Amniotic stem cell (primary cell): ENCODE data around the gene RASSF4.

Experiments
- DNase-seq: peaks from one replicate; lab custom pipeline; 2025; lab: John Stamatoyannopoulos, UW

Gene RASSF4, protein sequence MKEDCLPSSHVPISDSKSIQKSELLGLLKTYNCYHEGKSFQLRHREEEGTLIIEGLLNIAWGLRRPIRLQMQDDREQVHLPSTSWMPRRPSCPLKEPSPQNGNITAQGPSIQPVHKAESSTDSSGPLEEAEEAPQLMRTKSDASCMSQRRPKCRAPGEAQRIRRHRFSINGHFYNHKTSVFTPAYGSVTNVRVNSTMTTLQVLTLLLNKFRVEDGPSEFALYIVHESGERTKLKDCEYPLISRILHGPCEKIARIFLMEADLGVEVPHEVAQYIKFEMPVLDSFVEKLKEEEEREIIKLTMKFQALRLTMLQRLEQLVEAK

DNA sequence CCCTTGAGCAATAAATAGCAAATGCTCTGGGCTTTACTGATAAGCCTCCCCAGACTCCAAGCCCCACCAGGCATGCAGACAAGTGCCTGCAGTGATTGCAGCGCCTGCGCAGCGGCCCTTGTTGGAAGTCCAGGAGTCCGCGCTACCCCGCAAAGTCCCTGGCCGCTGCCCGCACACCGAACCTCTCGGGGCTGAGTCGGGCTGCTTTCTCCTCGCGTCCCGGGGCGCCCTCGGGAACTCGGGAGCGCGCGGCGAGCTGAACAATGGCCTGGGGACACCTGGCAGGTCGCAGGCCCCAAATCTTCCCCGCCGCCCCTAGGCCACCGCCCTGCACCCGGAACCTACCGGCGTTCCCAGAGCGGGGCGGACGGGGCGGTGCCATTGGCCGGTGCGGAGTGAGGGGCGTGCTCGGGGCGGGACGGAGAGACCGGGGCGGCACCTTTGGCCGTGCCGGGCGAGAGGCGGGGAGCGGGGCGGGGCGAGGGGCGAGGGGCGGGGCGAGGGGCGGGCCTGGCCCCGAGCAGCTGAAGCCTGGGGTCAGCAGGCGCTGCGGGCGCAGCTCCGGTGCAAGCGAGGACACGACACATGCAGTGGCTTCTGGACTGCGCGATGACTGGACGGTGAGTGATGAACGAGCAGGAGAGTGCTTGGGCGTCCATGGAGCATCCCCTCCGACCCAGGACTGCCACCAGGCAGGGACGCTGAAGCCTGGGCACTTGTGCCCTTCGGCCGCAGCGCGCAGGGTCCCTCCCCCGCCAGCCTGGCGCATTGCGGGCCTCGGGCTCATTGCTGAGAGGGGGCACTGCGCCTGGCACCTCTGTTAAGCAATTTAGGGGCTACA lies at the start of gene RASSF4:
Gene RASSF4 (plus strand): TSS at position 556 of the 841 bp plus-strand sequence. CDS start 10,401 bp downstream, outside the sequence.
- peak; percentile 63 for DNase-seq

DNA sequence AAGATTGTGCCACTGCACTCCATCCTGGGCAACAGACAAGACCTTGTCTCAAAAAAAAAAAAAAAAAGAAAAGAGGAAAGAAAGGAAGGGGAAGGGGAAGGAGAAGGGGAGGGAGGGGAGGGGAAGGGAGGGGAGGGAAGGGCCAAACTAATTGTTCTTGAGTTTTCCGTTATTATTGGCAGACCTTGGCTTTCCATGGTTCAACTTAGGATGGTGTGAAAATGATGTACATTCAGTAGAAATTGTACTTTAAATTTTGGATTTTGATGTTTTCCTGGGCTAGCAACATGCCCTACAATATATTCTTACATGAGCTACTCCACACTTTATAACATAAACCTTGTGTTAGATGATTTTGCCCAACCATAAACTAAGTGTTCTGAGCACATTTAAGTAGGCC lies 49.7 kb upstream of the RASSF4 start:
- no peak for DNase-seq

DNA sequence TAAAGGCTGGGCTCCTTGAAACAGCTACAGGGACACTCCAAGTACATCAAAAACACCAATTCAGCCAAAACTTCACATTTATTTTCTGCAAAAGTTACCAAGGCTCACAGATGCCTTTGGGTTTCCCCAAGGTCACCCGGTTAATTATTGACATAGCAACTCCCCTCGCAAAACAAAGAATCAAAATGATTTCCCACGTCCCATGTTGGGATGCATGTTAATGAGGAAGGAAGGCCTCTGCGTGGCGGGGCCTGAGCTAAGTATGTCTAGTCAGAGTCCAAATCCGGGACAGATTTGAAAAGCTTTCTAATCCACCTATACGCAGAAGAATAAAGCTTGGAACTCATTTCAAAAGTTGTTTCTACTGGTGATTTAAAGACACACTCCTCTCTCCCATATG lies 49.0 kb upstream of the RASSF4 start:
- DNase-seq, result no peak

DNA sequence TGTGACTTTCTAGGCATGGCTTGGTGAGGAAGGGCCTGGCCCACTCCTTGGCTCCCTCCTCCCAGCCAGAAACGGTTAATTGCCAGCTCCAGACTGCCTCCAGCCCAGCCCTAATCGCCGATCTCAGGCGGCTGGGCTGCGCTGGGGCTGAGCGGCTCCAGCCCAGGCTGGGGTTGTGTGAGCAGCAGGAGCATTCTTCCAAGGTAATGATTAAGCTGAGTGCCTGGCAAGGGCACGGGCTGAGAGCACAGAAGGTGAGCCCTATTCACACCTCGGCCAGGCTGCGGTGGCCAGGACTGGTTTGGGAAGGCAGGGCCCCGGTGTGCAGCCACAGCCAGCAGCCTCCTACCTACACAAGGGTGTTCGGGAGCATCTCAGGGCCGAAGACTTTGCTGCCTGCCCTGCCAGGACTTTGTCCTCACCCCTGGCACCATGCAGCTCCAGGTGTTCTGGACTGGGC lies 48.5 kb upstream of the RASSF4 start, which contains the start of gene TMEM72:
Gene TMEM72 (plus strand): TSS at position 257 of the 460 bp plus-strand sequence. CDS start 176 bp downstream, at position 433.
- DNase-seq, result no peak

DNA sequence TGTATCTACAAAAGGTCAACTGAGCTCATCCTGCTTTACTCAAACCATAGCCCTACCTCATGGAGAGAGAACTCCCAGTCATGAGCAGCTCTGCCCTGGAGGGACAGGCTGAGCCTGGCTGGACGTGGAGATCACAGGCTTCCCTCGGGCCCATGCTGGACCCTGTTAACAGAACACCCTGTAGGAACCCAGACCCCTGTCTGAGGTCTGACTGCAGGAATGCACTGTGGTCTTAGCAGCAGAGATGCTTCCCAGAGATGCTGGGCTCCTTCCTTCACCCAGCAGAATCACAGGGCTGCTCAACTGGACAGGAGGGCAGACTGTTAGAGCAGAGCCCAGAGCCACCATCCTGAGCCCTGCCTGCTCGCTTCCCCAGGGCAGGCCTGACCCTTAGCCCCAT lies 47.7 kb upstream of the RASSF4 start:
- no peak for DNase-seq

DNA sequence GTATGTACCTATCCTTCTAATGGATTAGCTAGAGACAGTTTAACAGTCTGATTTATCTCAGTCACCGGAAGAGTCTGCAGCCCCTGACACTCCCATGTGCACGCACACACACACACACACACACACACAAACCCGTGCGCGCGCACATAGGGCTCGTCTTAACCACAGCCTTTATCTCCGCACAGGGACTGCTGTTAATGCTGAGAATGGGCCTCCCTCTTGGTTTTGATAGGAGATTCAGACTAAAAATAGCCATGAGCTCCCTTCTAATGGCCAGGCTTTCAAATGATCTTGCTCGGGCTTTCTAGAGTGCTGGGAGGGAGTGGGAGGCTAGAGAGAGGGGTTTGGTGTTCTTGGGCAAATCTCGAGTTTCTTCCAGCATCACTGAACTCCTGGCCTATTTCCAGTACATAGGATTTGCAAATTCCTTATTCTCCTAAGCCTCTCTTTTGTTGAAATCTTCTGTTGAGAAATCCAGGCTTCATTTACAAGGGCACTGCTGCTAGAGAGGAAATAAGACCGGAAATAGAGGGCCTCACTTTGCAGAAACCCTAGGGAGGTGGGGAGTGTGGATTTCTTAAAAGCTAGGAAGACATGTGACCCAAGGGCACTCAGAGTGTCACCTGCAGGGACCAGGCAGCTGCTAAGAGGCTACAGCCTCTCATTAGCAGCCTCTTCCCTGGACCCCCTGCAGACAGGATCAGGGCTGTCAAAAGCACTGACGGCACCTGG lies 46.1 kb upstream of the RASSF4 start:
- no peak for DNase-seq

DNA sequence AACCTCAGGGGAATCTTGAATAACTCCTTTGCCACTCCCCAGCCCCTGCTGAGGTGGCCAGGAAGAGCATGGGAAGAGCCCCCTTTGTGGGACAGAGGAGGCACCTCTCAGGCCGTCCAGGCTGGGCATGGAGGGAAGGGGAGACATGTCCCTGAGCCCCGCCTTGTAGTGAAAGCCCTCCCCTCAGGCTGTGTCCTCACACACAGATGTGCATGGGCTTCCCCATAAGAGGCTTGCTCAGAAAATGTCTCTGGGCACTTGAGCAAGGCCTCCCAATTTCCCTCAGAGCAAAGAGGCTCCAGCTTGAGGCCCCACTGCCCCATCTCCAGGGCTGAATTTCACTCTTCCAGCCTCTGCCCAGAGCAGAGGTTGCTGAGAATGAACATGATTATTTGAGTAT lies 44.7 kb upstream of the RASSF4 start:
- DNase-seq, result no peak

DNA sequence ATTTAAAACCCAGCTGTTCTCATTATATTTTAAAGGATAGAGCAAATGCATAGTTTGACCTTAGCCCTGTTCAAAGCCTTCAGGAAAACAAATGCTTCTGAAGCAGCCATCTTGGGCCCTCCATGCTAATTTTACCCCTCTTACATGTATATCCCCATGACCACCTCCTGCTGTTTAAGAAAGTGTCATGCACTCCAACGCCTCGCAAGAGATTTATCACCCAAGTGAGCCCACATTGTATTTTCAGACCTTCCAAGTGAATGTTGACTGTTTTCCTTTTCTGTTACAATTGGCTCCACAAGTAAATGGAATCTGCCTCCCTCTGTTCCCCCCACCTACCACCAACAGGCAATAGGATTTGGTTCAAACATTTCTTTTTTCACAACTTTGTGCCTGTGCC lies 43.2 kb upstream of the RASSF4 start:
- no peak for DNase-seq

DNA sequence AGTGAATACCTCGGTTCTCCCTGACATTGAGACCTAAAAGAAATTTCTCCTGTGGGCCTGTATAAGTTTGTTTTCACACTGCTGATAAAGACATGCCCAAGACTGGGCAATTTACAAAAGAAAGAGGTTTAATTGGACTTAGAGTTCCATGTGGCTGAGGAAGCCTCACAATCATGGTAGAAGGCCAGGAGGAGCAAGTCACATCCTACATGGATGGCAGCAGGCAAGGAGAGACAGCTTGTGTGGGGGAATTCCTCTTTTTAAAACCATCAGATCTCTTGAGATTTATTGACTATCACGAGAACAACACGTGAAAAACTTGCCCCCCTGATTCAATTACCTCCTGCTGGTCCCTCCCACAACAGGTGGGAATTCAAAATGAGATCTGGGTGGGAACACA lies 41.8 kb upstream of the RASSF4 start:
- no peak for DNase-seq

DNA sequence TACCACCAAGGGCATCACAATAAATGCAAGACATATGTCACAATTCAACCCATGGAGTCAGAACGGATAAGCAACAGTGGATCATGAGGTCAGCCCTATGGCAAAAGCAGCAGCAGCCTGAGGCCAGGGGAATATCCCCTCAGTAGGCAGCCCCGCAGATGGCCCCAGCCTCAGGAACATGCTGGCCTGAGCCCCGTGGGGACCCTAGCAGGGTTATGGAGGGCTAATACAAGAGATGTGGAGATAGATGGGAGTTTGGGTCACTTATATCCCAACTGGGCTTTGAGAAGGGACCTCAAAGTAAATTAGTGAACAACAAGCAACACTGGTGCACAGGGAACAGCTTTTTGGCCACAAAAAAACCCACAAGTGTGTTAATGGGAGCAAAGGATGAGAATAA lies 39.4 kb upstream of the RASSF4 start:
- no peak for DNase-seq

DNA sequence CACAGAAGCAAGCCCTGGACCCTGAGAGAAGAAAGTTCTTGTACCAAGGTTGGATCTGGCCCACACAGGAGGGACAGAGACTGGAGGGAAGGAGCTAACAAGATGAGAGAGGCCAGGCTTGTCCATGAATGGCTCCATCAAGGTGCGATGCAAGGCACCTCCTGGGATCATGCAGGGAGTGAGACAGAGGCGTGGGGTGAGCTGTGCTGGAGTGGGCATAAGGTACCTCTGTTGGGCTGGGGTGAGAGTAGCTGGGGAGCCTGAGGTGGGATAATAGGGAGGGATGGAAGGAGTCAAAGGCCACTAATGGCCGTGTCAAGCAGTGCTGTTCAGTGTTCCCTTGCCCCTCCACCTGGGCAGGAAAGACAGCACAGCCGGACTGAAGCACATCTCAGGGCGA lies 38.5 kb upstream of the RASSF4 start:
- DNase-seq, result no peak

DNA sequence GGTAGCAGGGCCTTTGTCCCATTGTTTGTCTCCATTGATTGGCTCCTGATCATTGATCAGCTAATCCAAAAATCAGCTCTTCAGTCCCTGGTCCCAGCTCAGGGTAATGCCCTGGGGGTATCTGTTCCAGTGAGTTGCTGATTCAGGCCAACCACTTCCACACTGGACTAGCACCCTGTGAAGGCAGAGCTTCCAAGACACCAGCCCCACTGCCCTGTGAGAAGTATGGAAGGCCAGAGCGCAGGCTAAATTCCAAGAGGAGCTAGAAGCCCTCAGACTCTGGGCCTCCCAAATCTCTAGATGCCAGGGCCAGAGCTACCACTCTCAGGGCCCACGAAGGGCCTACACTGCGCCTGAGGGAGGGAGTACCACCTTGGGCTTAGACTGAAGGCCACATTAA lies 38.1 kb upstream of the RASSF4 start:
- no peak for DNase-seq

DNA sequence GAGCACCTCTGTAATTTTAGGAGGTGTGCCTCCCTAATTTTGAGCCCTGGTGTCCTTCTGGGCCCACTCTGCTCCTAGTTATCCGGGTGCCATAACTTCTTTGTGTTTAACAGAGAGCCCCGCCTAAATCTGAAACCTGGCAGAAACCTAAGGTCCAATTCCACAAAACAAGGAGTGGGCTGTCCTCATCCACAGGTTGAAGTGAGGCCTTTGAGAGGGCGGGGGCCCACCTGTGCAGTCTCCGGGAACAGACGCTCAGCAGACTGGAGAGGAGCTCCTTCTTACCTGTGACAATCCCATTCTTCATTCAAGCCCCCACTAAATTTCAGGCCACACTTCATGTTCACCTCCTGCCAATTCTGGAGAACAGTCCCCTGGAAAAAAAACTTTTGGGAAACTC lies 37.6 kb upstream of the RASSF4 start:
- DNase-seq, result no peak

DNA sequence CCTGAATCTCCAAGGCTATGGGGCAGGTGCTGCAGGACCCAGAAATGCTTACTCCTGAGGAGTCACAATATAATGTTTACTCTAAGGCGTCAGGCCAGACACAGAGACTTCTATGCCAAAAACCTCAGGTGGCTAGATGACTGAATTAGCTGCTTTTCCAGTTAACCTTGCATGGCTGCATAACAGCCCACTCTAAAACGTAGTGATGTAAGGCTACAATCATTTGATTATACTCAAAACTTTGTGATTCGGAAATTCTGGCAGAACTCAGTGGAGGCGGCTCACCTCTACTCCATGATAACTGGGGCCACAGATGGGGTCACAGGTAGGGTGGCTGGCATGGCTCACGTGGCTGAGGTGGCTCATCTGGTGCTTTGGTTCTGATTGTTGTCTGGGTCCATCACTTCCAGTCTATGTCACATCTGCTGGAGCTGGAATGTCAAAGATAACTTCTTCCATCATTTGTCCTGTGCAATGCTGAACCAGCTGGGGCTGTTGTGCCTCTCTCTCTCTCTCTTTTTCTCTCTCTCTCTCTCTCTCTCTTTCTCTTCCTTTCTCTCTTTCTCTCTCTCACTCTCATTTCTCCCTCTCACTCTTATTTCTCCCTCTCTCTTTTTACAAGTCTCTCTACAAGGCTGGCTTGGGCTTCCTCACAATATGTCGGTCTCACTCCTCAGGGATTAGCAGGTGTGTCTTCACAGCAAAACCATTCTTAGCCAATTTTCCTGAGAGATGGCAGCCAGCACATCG lies 36.6 kb upstream of the RASSF4 start:
- DNase-seq, result no peak

DNA sequence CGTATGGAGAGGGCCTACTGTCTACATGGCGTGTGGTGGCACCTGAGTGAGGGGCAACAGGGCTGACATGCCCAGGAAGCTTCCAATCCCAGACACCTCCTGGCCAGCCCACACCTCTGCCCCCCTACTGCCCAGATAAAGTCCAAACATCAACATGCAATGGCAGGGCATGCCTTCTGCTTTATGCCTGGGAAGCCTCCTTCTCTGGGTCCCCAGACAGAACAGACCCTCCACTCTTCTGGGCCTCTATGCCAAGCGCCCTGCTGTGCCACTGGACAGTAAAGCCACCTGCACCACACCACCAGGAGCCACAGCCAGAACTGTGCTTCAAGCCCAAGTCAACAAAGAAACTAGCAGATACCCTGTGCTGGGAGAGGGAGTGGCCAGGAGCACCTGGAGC lies 36.0 kb upstream of the RASSF4 start:
- DNase-seq, result no peak

DNA sequence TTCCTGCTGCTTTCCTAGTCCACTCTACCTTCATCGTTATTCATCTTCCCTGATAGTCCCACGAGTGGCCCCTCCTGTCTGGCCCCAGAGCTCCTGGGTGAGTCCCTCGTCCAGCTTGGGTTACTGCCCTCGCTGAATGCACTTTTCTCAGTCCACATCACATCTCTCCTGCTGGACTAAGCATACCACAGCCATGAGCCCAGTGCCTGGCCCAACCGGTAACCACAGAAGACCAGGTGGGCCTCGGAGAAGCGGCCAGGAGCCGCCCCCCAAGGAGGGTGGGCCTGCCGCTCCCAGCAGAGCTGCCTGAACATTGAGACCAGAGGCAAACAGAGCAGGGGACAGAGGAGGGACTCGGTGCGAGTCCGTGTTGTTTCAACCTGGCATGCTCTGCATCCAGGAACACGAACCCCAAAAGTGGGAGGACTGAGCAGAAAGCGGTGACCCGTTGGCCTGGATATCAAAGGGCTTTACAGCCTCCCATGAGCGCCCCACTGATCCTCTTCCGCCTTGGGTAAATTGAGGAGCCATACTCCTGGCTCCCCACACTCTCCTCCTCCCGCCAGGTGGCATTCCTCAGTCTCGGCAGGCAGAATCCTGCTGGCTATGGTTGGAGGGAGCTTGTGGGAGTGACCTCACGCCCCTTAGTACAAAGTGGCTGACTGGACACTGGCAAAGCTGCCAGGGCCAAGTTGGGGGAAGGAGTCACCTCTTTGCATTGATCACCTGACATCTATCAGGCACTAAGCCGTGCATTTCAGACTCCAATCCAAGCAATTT lies 35.2 kb upstream of the RASSF4 start:
- no peak for DNase-seq

DNA sequence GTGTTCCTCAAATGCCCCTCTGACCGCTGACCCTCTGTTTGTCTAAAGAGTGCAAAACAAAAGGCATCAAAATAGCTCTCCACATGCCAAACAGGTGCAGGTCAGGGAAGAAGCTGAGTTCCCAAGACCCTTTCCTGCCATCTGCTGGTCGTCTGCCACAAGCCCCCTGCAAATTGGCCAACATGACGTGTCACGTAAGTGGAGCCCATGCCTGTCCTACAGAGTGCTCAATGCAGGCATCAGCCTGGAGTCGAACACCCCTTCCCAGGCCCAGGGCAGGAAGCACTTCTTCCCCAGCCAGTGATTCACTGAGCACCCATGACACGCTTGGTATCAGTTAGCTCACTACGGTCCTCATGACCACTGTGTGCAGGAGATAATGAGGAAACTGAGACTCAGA lies 34.4 kb upstream of the RASSF4 start:
- no peak for DNase-seq

DNA sequence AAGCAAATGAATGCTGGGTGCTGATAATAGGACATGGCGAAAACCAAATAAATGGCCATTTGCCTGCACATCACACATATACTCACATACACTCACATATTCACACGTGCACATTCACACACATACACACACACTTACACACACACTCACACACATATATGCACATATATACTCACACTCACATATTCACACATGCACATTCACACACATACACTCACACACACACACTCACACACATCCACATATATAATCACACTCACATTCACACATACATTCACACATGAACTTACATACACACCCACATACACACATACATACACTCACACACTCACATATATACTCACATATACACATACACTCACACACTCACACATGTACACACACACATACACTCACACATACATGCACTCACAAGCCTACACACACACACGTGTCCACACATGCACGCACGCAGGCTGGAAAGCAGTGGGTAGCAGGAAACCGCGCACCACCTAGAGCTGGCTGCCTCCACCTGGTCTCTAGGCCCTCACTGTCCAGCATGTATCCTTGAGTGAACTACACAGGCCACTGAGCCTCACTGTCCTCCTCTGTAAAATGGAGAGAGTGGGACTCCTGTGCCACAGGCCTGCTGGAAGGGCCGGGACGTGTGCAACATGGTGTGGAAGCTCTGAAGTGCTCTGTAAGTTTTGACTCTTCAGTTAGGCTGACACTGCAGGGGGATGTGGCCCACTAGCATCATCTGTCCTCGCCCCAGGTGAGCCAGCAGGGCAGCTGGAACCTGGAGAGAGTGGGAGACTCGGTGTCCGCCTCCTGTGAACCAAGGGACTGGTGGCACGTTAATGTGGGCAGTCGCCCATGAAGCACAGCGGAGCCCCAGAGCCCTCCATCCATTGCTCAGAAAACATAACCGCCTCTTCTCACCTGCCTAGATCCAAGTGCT lies 33.5 kb upstream of the RASSF4 start:
- no peak for DNase-seq

DNA sequence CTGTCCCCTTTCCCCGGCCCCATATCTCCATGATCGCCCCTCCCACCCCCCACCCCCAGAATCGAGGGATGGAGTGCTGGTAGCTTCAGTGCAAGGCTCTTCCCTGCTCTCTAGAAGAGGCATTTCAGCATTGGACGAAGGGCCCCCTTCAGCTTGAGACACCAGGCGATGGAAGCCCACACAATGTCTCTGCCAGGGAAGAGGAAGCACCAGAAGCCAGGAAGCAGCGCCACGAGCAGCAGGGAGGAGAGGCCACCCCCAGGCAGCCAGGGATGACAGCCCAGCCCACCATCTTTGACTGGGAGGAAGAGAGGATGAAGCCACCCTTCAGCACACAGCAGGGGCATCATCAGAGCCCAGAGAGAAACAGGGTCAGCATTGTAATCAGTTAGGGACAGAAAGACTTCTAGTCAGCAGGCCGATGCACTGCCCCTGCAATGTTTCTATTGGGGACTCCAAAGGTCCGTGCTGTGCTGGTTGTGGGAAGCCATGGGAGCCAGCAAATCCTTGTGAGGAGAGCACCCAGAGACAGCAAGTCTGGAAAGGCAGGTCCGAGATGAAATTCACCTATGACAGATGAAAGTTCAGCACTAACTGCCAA lies 32.8 kb upstream of the RASSF4 start:
- no peak for DNase-seq
